Right hindlimb (tissue), 1 donor: ENCODE results near the gene SYNJ1.
"Not testable (repeated sequence)": the region's sequence is repeated elsewhere in the genome, so short reads cannot be mapped to it uniquely, and the experiment has no call there.

ENCODE experiments used
- DNase-seq: peaks from one replicate; pipeline ENCODE4 v3.0.0-alpha.2; 2018

The SYNJ1 gene

GRCh38 chr21:32733356-32733755 is 5.5 kb upstream of the SYNJ1 start:
- DNase-seq: no peak

- no peak for DNase-seq
Measured at GRCh38 chr21:32732544-32732943, 4.7 kb upstream of the SYNJ1 start.

GRCh38 chr21:32728848-32729247 is 1.0 kb upstream of the SYNJ1 start:
- no peak for DNase-seq

GRCh38 chr21:32728456-32728839 is 635 bp upstream of the SYNJ1 start:
- DNase-seq: no peak

- DNase-seq: peak; percentile 50
Measured at GRCh38 chr21:32726839-32727686, 750 bp downstream of the SYNJ1 start.

GRCh38 chr21:32719085-32719484 is 8.7 kb downstream of the SYNJ1 start:
- no peak for DNase-seq

GRCh38 chr21:32717851-32718316 is 9.9 kb downstream of the SYNJ1 start:
- no peak for DNase-seq

GRCh38 chr21:32716486-32716885 is 11.3 kb downstream of the SYNJ1 start:
- DNase-seq: no peak

- no peak for DNase-seq
Measured at GRCh38 chr21:32713726-32714125, 14.1 kb downstream of the SYNJ1 start.

- no peak for DNase-seq
Measured at GRCh38 chr21:32712641-32713040, 15.2 kb downstream of the SYNJ1 start.

- no peak for DNase-seq
Measured at GRCh38 chr21:32712043-32712442, 15.8 kb downstream of the SYNJ1 start.

GRCh38 chr21:32710987-32711386 is 16.8 kb downstream of the SYNJ1 start:
- DNase-seq: no peak

- DNase-seq: no peak
Measured at GRCh38 chr21:32710069-32710784, 17.6 kb downstream of the SYNJ1 start.

- no peak for DNase-seq
Measured at GRCh38 chr21:32708069-32708468, 19.7 kb downstream of the SYNJ1 start.

- DNase-seq: no peak
Measured at GRCh38 chr21:32705901-32706300, 21.9 kb downstream of the SYNJ1 start.

- no peak for DNase-seq
Measured at GRCh38 chr21:32705139-32705538, 22.7 kb downstream of the SYNJ1 start.

- no peak for DNase-seq
Measured at GRCh38 chr21:32702702-32703101, 25.1 kb downstream of the SYNJ1 start.

- no peak for DNase-seq
Measured at GRCh38 chr21:32698971-32699693, 28.7 kb downstream of the SYNJ1 start.

GRCh38 chr21:32698286-32698685 is 29.5 kb downstream of the SYNJ1 start:
- no peak for DNase-seq

- not testable (repeated sequence) for DNase-seq
Measured at GRCh38 chr21:32695482-32695881, 32.3 kb downstream of the SYNJ1 start.

GRCh38 chr21:32693581-32693980 is 34.2 kb downstream of the SYNJ1 start:
- DNase-seq: no peak

- DNase-seq: no peak
Measured at GRCh38 chr21:32690085-32690484, 37.7 kb downstream of the SYNJ1 start.

GRCh38 chr21:32687643-32688345 is 40.0 kb downstream of the SYNJ1 start:
- no peak for DNase-seq
